GM19397 (cell line): ENCODE data around the gene TOLLIP.

Experiments used
- ATAC-seq: cut with Tn5 transposase; IDR thresholded peaks from one replicate; pipeline ENCODE4 v1.9.1; 2021; ENCODE audit warnings: mild to moderate bottlenecking, moderate library complexity; ENCODE audit not compliant: unreplicated experiment

The TOLLIP gene

GRCh38 chr11:1300121-1300520 is 9.3 kb downstream of the TOLLIP start:
- ATAC-seq = no peak

- no peak for ATAC-seq
Measured at GRCh38 chr11:1299621-1300020, 9.8 kb downstream of the TOLLIP start.

GRCh38 chr11:1298695-1299492 is 10.5 kb downstream of the TOLLIP start:
- ATAC-seq = no peak

- ATAC-seq = no peak
Measured at GRCh38 chr11:1297576-1298473, 11.6 kb downstream of the TOLLIP start.

- ATAC-seq = no peak
Measured at GRCh38 chr11:1297011-1297575, 12.3 kb downstream of the TOLLIP start.

GRCh38 chr11:1296287-1296686 is 13.1 kb downstream of the TOLLIP start:
- ATAC-seq = no peak

- no peak for ATAC-seq
Measured at GRCh38 chr11:1295591-1295990, 13.8 kb downstream of the TOLLIP start.

- ATAC-seq = no peak
Measured at GRCh38 chr11:1295086-1295485, 14.3 kb downstream of the TOLLIP start.

- ATAC-seq = no peak
Measured at GRCh38 chr11:1293619-1294015, 15.8 kb downstream of the TOLLIP start.

GRCh38 chr11:1292644-1293618 is 16.5 kb downstream of the TOLLIP start:
- no peak for ATAC-seq

GRCh38 chr11:1292018-1292643 is 17.3 kb downstream of the TOLLIP start:
- no peak for ATAC-seq

GRCh38 chr11:1291295-1292017 is 18.0 kb downstream of the TOLLIP start:
- ATAC-seq = no peak

GRCh38 chr11:1290052-1291040 is 19.1 kb downstream of the TOLLIP start:
- no peak for ATAC-seq

- no peak for ATAC-seq
Measured at GRCh38 chr11:1289211-1289935, 20.1 kb downstream of the TOLLIP start.

GRCh38 chr11:1288426-1289151 is 20.8 kb downstream of the TOLLIP start:
- ATAC-seq = no peak

GRCh38 chr11:1287928-1288327 is 21.5 kb downstream of the TOLLIP start:
- no peak for ATAC-seq

GRCh38 chr11:1285876-1286275 is 23.6 kb downstream of the TOLLIP start:
- ATAC-seq = no peak
